ENCODE measurements around the gene NR2E3. TPM values are rescaled to one million over a fixed set of nuclear protein-coding genes. Genes with fewer than 3 reads are reported as not detected.

Gene NR2E3
- total and polyA plus RNA-seq, 2 of the 4 experiments (the other 2 are of a cell fraction) = under 0.01 to 0.29 TPM

- intact Hi-C loops (cut with micrococcal nuclease) (loop anchor here (1.0 to 10.0 kb wide), 2 partner anchors 350 to 912 kb away; partner anchors contain the start of genes LRRC49 and THAP10), in situ Hi-C loops (cut with MboI; ENCODE audit: low sequenced_read_pairs) (loop anchor here (5.0 to 10.0 kb wide), 3 partner anchors 359 to 832 kb away; no protein-coding TSS in a partner anchor), dilution Hi-C loops (cut with HindIII; ENCODE audit: low sequenced_read_pairs, unreplicated experiment) (no loop called here)
- DNase-seq = peak; percentile 69
- Histone ChIP-seq H4K5ac (ENCODE audit: low read depth, low read length) (no peak overlapping the region; the same call in 1 of the 2 replicates), H3K18ac (ENCODE audit: low read depth, low read length) (no peak overlapping the region), H3K4ac (ENCODE audit: low read depth, low read length) (no peak overlapping the region), H2BK120ac (ENCODE audit: low read depth, low read length) (no peak overlapping the region), H2BK15ac (ENCODE audit: low read depth, low read length) (no peak overlapping the region), H3K4me3 (ENCODE audit: insufficient read depth, low read depth, low read length) (no peak overlapping the region), H3K4me1 (ENCODE audit: control insufficient read depth, insufficient read depth, low read length) (peaks cover 15% of the 10 kb centered on the region), H3K9me1 (ENCODE audit: insufficient read depth, low read length) (peaks cover 5% of the 10 kb centered on the region; the same call in 1 of the 2 replicates), H2AK9ac (replicated peaks; ENCODE audit: low read depth, low read length, poor library complexity) (no peak overlapping the region), H2BK5ac (ENCODE audit: low read depth, low read length, poor library complexity, severe bottlenecking) (no peak overlapping the region), H3K56ac (ENCODE audit: extremely low read depth, insufficient read depth, low read length) (no peak overlapping the region), H3K36me3 (ENCODE audit: control insufficient read depth, insufficient read depth, low read length) (no peaks in the 10 kb centered on the region), H3K9ac (ENCODE audit: low read depth, low read length) (no peak overlapping the region), H3K4me2 (ENCODE audit: low read depth, low read length) (no peak overlapping the region), H2AK5ac (ENCODE audit: low read depth, low read length) (peak overlapping the region; percentile 48; the same call in 1 of the 2 replicates), H4K20me1 (ENCODE audit: insufficient read depth, low read length) (no peaks in the 10 kb centered on the region), H3K14ac (replicated peaks; ENCODE audit: low read depth, low read length) (0 out of 2 replicates have a peak overlapping the region, but pooled peaks have one; percentile 30), H4K8ac (ENCODE audit: low read depth in 2 of 2, low read length in 2 of 2) (no peak overlapping the region), H2BK20ac (ENCODE audit: low read depth, low read length) (0 out of 2 replicates have a peak overlapping the region, but pooled peaks have one; percentile 29), H4K91ac (ENCODE audit: insufficient read depth, low read depth, low read length) (no peak overlapping the region), H3K23ac (ENCODE audit: low read depth, low read length) (no peak overlapping the region), H3K27ac (ENCODE audit: insufficient read depth, low read length) (no peak overlapping the region), H3K9me3 (ENCODE audit: control insufficient read depth, insufficient read depth, low read length) (no peaks in the 10 kb centered on the region), H3K27me3 (ENCODE audit: control insufficient read depth, insufficient read depth, low read length) (no peaks in the 10 kb centered on the region), H2AFZ (replicated peaks; ENCODE audit: low read length, poor library complexity) (peak overlapping the region; percentile 0), H3K79me1 (ENCODE audit: low read depth in 1 of 2, low read length in 2 of 2) (no peaks in the 10 kb centered on the region)
- ATAC-seq (ENCODE audit: low read depth) = peak; percentile 51
- no CpG with 5 or more reads among the region's 7 CpGs for WGBS, 2 experiments (ENCODE audit: extremely low coverage in 2 of 2, insufficient read length in 1 of 2)
- ChIA-PET POLR2A (ENCODE audit: unreplicated experiment) (no interaction called here), CTCF (interaction anchor here (1.6 kb wide), 1 partner anchor 54 kb away, joined by 5 read pairs; no protein-coding TSS in a partner anchor)
- TF ChIP-seq RCOR1 (IDR thresholded peaks at IDR 0.05; ENCODE audit: insufficient replicate concordance, low read length) (no peak), NFE2L2 (IDR thresholded peaks at IDR 0.05; ENCODE audit: low read depth, low read length) (0 out of 2 replicates have a peak, but pooled peaks have one; percentile 17), MAFK (IDR thresholded peaks at IDR 0.05; ENCODE audit: low read depth, low read length) (peak; percentile 94), FOS (IDR thresholded peaks at IDR 0.05; ENCODE audit: low read depth, low read length) (0 out of 2 replicates have a peak, but pooled peaks have one; percentile 31)
- BruUV-seq (replicated peaks) = no TSS peak
These were observed 3.9 kb upstream of the NR2E3 start for GRCh38 chr15:71806452-71806931.
